ENCODE data around the gene RNF2.

Gene RNF2

DNA sequence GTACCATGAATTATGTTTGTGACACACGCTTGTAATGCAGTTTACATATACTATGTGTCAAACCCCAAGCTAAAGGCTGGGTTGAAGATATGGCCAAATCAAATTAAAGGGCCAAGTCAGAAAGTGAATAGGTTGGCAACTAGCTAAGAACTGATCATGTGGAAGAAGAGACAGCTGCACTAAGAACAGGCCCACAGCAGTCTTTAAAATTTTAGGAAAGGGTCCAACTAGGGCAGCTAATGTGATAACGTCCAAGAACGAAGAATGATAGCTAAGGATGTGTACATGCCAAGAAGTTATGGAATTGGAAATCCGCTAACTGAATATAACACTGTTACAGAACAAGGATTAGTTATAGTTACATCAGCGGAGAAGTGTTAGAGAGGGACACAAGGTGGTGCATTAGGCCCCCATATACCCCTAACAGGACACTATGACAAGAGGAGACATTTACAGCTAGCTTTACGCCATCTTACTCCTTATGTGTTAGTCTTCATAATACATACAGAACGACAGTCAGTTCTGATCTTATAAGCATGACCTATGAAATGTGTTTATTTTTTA is 6.5 kb upstream of the RNF2 start:
- Histone ChIP-seq H3K9me3 (ENCODE audit: low read length) (no peaks in the 10 kb centered on the region), H3K27me3 (ENCODE audit: insufficient read depth, low read length) (peaks cover 3% of the 10 kb centered on the region), H2AFZ (ENCODE audit: low read depth, low read length) (no peak overlapping the region), H3K36me3 (ENCODE audit: insufficient read depth, low read length) (no peaks in the 10 kb centered on the region), H3K4me1 (ENCODE audit: insufficient read depth, low read length) (no peaks in the 10 kb centered on the region), H3K4me3 (ENCODE audit: low read length) (no peak overlapping the region)

GRCh38 chr1:185039726-185040407 is 5.5 kb upstream of the RNF2 start:
- no peaks in the 10 kb centered on the region for H3K36me3 ChIP-seq (ENCODE audit: insufficient read depth, low read length)
- no peaks in the 10 kb centered on the region for H3K9me3 ChIP-seq (ENCODE audit: low read length)
- no peak overlapping the region for H3K4me3 ChIP-seq (ENCODE audit: low read length)
- H3K4me1 ChIP-seq (ENCODE audit: insufficient read depth, low read length) = no peaks in the 10 kb centered on the region
- H3K27me3 ChIP-seq (ENCODE audit: insufficient read depth, low read length) = peaks cover 3% of the 10 kb centered on the region
- H2AFZ ChIP-seq (ENCODE audit: low read depth, low read length) = no peak overlapping the region

- Histone ChIP-seq H3K4me1 (ENCODE audit: insufficient read depth, low read length) (no peaks in the 10 kb centered on the region), H3K36me3 (ENCODE audit: insufficient read depth, low read length) (no peaks in the 10 kb centered on the region), H3K4me3 (ENCODE audit: low read length) (no peak overlapping the region), H2AFZ (ENCODE audit: low read depth, low read length) (no peak overlapping the region), H3K9me3 (ENCODE audit: low read length) (no peaks in the 10 kb centered on the region), H3K27me3 (ENCODE audit: insufficient read depth, low read length) (peaks cover 2% of the 10 kb centered on the region)
Measured at GRCh38 chr1:185040408-185040735, 5.0 kb upstream of the RNF2 start.

- H3K27me3 ChIP-seq (ENCODE audit: insufficient read depth, low read length) = no peaks in the 10 kb centered on the region
- no peaks in the 10 kb centered on the region for H3K4me1 ChIP-seq (ENCODE audit: insufficient read depth, low read length)
- H3K4me3 ChIP-seq (ENCODE audit: low read length) = no peak overlapping the region
- H3K9me3 ChIP-seq (ENCODE audit: low read length) = no peaks in the 10 kb centered on the region
- no peaks in the 10 kb centered on the region for H3K36me3 ChIP-seq (ENCODE audit: insufficient read depth, low read length)
- H2AFZ ChIP-seq (ENCODE audit: low read depth, low read length) = no peak overlapping the region
Measured at GRCh38 chr1:185041742-185042141, 3.6 kb upstream of the RNF2 start.

GRCh38 chr1:185042737-185043136 is 2.6 kb upstream of the RNF2 start:
- Histone ChIP-seq H2AFZ (ENCODE audit: low read depth, low read length) (no peak overlapping the region), H3K4me1 (ENCODE audit: insufficient read depth, low read length) (peaks cover 9% of the 10 kb centered on the region), H3K9me3 (ENCODE audit: low read length) (no peaks in the 10 kb centered on the region), H3K4me3 (ENCODE audit: low read length) (no peak overlapping the region), H3K27me3 (ENCODE audit: insufficient read depth, low read length) (no peaks in the 10 kb centered on the region), H3K36me3 (ENCODE audit: insufficient read depth, low read length) (no peaks in the 10 kb centered on the region)

GRCh38 chr1:185044387-185044786 is 971 bp upstream of the RNF2 start:
- Histone ChIP-seq H3K36me3 (ENCODE audit: insufficient read depth, low read length) (no peaks in the 10 kb centered on the region), H3K9me3 (ENCODE audit: low read length) (no peaks in the 10 kb centered on the region), H3K4me3 (ENCODE audit: low read length) (no peak overlapping the region), H3K27me3 (ENCODE audit: insufficient read depth, low read length) (no peaks in the 10 kb centered on the region), H3K4me1 (ENCODE audit: insufficient read depth, low read length) (peaks cover 15% of the 10 kb centered on the region), H2AFZ (ENCODE audit: low read depth, low read length) (peak overlapping the region; percentile 97)

GRCh38 chr1:185045814-185046492 is 595 bp downstream of the RNF2 start:
- no peaks in the 10 kb centered on the region for H3K27me3 ChIP-seq (ENCODE audit: insufficient read depth, low read length)
- H3K36me3 ChIP-seq (ENCODE audit: insufficient read depth, low read length) = no peaks in the 10 kb centered on the region
- peak overlapping the region; percentile 97 for H2AFZ ChIP-seq (ENCODE audit: low read depth, low read length)
- H3K9me3 ChIP-seq (ENCODE audit: low read length) = no peaks in the 10 kb centered on the region
- peaks cover 15% of the 10 kb centered on the region for H3K4me1 ChIP-seq (ENCODE audit: insufficient read depth, low read length)
- peak overlapping the region; percentile 91 for H3K4me3 ChIP-seq (ENCODE audit: low read length)

DNA sequence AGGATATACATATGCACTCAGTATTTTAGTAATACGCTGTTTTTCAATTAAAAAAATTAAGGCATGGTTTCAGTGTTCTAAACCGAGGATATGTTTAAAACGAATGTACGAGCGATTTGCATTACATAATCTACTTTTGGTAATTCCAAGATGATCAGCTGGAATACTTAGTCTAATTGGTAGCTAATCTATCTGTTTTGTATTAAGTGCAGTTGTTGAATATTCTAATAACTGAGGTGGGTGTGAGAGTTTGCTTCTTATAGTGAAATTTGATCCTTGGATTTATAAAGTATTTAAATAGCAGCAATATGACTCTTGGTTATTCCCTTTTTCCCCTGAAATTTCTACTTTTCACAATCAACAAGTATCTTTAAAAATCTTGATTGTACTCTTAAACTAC is 1.3 kb downstream of the RNF2 start:
- peaks cover 15% of the 10 kb centered on the region for H3K4me1 ChIP-seq (ENCODE audit: insufficient read depth, low read length)
- no peaks in the 10 kb centered on the region for H3K9me3 ChIP-seq (ENCODE audit: low read length)
- no peak overlapping the region for H2AFZ ChIP-seq (ENCODE audit: low read depth, low read length)
- no peaks in the 10 kb centered on the region for H3K27me3 ChIP-seq (ENCODE audit: insufficient read depth, low read length)
- no peaks in the 10 kb centered on the region for H3K36me3 ChIP-seq (ENCODE audit: insufficient read depth, low read length)
- peak overlapping the region; percentile 91 for H3K4me3 ChIP-seq (ENCODE audit: low read length)

- Histone ChIP-seq H3K9me3 (ENCODE audit: low read length) (peaks cover 4% of the 10 kb centered on the region), H3K36me3 (ENCODE audit: insufficient read depth, low read length) (peaks cover 4% of the 10 kb centered on the region), H3K4me1 (ENCODE audit: insufficient read depth, low read length) (peaks cover 15% of the 10 kb centered on the region), H3K27me3 (ENCODE audit: insufficient read depth, low read length) (no peaks in the 10 kb centered on the region), H3K4me3 (ENCODE audit: low read length) (no peak overlapping the region), H2AFZ (ENCODE audit: low read depth, low read length) (no peak overlapping the region)
Measured at GRCh38 chr1:185049670-185050069, 4.3 kb downstream of the RNF2 start.

- peaks cover 4% of the 10 kb centered on the region for H3K36me3 ChIP-seq (ENCODE audit: insufficient read depth, low read length)
Measured at GRCh38 chr1:185050823-185051451, 5.6 kb downstream of the RNF2 start.

GRCh38 chr1:185053204-185053603 is 7.8 kb downstream of the RNF2 start:
- Histone ChIP-seq H3K4me3 (ENCODE audit: low read length) (no peak overlapping the region), H3K9me3 (ENCODE audit: low read length) (peaks cover 6% of the 10 kb centered on the region), H2AFZ (ENCODE audit: low read depth, low read length) (no peak overlapping the region), H3K27me3 (ENCODE audit: insufficient read depth, low read length) (no peaks in the 10 kb centered on the region), H3K36me3 (ENCODE audit: insufficient read depth, low read length) (peaks cover 4% of the 10 kb centered on the region), H3K4me1 (ENCODE audit: insufficient read depth, low read length) (peaks cover 1% of the 10 kb centered on the region)

More at GRCh38 chr1:185050823-185051451, 5.6 kb downstream of the RNF2 start:
- peaks cover 15% of the 10 kb centered on the region for H3K4me1 ChIP-seq (ENCODE audit: insufficient read depth, low read length)
- peaks cover 4% of the 10 kb centered on the region for H3K9me3 ChIP-seq (ENCODE audit: low read length)
- no peaks in the 10 kb centered on the region for H3K27me3 ChIP-seq (ENCODE audit: insufficient read depth, low read length)
- no peak overlapping the region for H2AFZ ChIP-seq (ENCODE audit: low read depth, low read length)
- H3K4me3 ChIP-seq (ENCODE audit: low read length) = no peak overlapping the region

DNA sequence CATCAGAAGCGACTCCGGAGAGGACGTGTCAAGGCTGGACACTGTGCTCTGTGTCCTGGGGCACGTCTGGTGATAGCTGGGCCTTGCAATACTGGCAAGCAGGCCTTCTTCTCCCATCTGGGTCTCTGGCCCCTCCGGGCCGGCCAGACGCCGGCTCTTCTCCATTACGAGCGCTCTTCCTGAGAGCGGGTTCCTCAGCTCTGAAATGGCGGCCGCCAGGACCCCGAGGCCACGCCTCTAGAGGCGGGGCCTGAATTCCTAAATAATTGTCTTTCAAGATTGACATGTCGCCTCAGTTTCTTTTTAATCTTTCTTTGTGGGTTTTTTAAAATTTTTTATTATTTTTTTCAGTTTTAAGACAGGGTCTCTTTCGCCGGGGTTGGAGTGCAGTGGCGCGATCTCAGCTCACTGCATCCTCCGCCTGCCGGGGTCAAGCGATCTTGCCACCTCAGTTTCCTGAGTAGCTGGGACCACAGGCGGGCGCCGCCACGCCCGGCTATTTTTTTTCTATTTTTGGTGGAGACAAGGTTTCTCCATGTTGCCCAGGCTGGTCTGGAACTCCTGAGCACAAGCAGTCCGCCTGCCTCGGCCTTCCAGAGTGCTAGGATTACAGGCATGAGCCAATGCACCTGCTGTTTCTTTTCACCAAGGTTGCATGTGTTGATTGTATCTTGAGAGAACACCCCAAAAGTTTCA is 9.2 kb downstream of the RNF2 start:
- Histone ChIP-seq H3K27me3 (ENCODE audit: insufficient read depth, low read length) (no peaks in the 10 kb centered on the region), H3K36me3 (ENCODE audit: insufficient read depth, low read length) (peaks cover 4% of the 10 kb centered on the region), H3K9me3 (ENCODE audit: low read length) (peaks cover 6% of the 10 kb centered on the region), H2AFZ (ENCODE audit: low read depth, low read length) (no peak overlapping the region), H3K4me1 (ENCODE audit: insufficient read depth, low read length) (no peaks in the 10 kb centered on the region), H3K4me3 (ENCODE audit: low read length) (no peak overlapping the region)

DNA sequence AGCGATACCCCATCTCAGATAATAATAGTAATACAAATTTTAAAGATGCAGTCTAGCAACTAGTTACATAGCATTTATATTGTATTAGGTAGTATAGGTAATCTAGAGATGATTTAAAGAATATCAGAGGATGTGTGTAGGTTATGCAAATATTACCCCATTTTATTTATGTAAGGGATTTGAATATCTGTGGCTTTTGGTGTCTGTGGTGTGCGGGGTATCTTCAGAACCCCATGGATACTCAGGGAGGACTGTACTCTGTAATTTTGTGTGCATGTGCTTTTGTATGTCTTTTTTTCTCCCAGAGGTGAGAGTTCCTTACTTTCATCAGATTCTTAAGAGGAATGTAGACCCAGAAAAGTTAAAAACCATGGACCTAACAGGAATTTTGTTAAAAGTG is 12.8 kb downstream of the RNF2 start:
- no peak overlapping the region for H3K4me3 ChIP-seq (ENCODE audit: low read length)

More for the DNA sequence above, 12.8 kb downstream of the RNF2 start:
- Histone ChIP-seq H3K4me1 (ENCODE audit: insufficient read depth, low read length) (no peaks in the 10 kb centered on the region), H3K9me3 (ENCODE audit: low read length) (peaks cover 6% of the 10 kb centered on the region), H3K36me3 (ENCODE audit: insufficient read depth, low read length) (peaks cover 4% of the 10 kb centered on the region), H2AFZ (ENCODE audit: low read depth, low read length) (no peak overlapping the region), H3K27me3 (ENCODE audit: insufficient read depth, low read length) (no peaks in the 10 kb centered on the region)

Data from neuron (in vitro differentiated cells).